HG03342 (cell line): Measurements from ENCODE around the gene TMIGD3.
"Not testable (repeated sequence)": the region's sequence is repeated elsewhere in the genome, so short reads cannot be mapped to it uniquely, and the experiment has no call there.

Experiments
- ATAC-seq: cut with Tn5 transposase; IDR thresholded peaks from one replicate; pipeline ENCODE4 v1.9.1; 2021; ENCODE audit warnings: mild to moderate bottlenecking, moderate library complexity; ENCODE audit not compliant: unreplicated experiment

The TMIGD3 gene

DNA sequence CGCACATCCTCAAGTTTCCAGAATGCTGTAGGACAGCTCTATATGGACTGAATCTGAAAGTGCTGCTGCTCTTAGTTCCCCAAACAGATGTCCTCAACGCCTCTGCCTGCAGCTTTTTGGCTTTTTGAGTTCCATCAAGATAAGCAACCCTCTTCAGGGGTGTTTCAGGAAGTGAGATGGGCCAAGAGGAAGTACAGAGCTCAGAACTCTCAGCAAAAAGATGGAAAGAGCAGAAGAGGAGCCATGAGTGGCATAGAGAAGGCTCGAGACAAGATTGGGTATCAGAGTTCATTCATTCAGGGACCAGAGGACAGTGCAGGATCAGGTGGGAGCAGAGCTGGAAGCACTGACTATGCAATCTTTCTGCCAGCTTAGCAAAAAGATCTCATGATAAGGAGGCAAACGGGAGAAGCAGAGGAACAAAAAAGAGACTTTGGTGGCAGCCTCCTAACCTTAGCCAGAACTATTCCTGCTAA is at the start of gene TMIGD3, which contains the start of gene ADORA3:
TSS of gene TMIGD3 (minus strand) at position 49 of the 476 bp plus-strand sequence. CDS start 279 bp downstream, outside the sequence.
TSS of gene ADORA3 (minus strand) at position 49 of the 476 bp plus-strand sequence. CDS start 279 bp downstream, outside the sequence.
- no peak for ATAC-seq

DNA sequence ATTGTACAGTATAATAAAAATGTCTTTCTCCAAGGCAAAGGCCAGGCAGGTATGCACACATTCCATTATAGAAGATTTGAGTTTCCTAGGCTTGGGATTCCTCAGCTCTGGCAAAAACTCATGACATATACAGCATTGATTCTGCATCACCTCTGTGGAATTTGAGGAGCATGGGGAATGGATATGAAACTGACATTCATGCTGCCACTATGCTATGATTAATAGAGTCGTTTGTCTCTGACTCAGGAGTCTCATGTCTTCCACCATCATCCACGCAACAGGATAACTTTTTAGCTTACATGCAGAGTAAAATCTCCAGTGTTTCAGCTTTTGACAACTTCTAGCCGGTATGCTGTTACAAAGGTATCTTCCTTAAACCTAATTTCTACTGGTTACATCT is 49.8 kb upstream of the TMIGD3 start:
- ATAC-seq: no peak

DNA sequence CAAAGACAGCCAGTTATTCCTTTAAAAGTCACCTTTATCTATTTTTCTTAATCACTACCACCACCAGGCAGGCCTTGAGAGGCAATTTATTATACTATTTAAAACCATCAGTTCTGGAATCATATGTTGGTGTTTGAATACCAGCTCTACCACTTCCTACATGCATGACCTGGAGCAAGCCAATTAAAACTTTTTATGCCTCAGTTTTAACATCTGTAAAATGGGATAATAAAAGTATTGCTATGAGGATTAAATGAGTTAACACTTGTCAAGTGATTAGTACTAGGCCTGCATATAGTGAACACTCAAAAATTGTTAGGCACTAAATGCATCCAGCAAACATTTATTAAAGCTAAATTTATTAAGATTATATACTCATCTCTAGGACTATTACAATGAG is 49.2 kb upstream of the TMIGD3 start:
- no peak for ATAC-seq

DNA sequence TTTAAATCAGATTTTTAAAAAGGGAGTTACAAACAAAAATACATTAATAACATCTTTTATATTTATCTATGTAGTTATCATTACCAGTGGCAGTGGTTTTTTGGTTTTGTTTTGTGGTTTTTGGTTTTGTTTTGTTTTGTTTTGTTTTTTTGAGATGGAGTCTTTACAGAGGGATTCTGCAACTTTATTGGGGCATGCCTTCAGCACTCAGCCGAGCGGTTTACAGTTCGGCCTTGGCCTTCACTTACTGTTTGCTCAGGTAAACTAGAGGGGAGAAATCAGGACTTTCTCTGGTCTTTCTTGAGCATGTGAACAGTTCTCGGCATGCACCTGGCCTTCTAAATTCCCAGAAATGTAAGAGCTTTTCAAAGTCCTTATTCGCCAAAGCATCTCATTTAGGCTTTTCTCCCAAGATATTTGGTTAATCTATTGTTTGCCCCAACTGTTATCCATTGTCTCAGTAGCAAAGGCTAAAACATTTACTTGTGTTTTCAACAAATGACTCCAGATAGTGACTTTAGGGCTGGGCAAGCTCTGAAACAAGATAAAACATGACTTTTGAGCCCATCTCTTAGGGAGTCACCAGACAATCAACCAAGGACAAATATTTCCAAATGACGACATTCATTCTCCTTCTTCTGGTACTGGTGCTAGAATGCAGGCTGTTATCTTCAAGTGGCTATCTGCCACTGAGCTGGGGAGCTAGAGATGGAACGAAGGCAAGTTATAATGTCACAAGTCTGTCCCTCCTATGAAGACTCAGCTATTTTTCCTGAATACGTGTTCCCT is 48.4 kb upstream of the TMIGD3 start:
- no peak for ATAC-seq

DNA sequence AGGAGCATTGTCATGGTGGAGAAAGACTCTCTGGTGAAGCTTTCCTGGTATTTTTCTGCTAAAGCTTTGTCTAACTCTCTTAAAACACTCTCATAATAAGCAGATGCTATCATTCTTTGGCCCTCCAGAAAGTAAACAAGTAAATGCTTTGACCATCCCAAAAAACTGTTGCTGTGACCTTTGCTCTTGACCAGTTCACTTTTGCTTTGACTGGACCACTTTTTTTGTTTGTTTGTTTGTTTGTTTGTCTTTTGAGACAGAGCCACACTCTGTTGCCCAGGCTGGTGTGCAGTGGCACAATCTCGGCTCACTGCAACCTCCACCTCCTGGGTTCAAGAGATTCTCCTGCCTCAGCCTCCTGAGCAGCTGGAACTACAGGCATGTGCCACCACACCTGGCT is 44.4 kb upstream of the TMIGD3 start:
- not testable (repeated sequence) for ATAC-seq

DNA sequence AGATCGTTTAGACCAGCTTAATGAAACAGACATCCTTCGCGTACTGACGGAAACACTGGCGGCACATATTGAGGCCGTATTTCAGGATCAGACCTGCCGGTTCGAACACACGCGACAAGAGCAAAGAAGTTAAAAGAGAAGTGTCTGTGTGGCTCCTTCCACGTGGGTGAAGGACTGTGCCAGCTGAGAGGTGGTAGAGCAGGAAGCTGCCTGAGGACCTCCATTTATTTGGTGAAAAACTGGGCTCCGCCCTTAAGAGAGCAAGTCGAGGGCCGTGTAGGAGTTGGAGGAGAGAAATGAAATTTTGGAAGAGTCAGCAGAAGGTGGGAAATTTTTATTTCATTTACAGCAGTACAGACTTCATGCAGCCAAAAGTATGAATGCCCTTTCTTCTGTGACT is 38.8 kb upstream of the TMIGD3 start:
- no peak for ATAC-seq

DNA sequence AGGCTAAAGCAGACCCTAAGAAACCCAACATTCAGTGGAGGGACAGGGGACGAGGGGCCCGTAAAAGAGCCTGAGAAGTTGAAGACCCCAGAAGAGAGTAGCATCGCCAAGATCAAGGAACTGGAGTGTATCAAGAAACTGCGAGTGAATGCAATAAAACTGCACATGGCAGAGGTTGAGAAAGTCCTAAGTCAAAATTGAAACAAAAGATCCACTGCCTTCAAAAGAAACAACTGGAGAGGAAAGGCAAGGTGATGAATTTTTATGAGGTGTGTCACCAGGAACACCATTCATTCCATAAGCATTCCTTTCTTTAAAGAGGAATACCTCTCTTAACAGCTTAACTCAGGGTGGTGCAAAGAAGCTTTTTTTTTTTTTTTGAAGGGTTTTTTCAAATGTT is 38.3 kb upstream of the TMIGD3 start:
- no peak for ATAC-seq

DNA sequence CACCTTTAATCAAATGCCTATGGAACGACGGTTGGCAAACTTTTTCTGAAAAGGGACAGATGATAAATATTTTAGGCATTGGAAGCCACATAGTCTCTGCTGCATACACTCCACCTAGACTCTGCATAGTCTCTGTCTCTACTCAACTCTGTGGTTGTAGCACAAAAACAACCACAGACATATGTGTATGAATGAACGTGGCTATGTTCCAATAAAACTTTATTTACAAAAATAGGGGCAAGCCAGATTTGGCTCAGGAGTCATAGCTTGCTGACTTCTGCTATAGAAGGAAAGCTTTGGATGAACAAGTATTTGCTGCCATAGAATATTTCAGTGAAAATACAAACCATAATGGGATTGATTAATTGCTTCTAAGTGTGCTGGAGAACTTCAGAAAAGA is 37.5 kb upstream of the TMIGD3 start:
- ATAC-seq: no peak

DNA sequence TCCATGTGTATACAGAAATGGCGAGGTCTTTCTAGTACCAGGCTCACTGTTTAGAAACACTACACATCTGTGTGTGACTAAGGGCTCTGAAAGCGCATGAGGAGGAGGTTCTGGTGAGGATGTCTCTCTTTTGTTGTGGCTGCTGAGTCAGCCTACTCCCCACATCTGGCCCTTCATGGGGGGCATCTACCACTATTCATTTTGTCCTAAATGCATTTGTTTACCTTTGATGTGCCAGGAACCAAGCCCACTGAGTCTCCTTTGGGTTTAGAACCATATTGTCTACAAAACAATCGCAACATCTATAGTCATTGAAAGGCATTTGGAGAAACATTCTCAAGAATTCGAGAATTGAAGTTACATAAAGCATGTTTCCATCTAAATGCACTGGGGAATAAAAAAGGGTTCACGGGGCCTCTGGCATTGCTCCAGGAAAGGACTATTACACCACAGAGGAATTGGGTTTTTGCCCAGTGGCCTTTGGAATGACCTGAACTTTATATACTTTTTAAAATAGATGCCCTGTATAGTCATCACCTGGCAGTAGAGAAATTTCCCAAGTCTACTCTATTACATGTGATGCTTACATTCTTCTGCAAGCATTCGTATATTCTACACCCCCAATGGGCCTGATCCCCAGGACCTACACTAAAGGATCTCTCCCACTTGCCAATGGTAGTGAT is 35.1 kb upstream of the TMIGD3 start:
- no peak for ATAC-seq

DNA sequence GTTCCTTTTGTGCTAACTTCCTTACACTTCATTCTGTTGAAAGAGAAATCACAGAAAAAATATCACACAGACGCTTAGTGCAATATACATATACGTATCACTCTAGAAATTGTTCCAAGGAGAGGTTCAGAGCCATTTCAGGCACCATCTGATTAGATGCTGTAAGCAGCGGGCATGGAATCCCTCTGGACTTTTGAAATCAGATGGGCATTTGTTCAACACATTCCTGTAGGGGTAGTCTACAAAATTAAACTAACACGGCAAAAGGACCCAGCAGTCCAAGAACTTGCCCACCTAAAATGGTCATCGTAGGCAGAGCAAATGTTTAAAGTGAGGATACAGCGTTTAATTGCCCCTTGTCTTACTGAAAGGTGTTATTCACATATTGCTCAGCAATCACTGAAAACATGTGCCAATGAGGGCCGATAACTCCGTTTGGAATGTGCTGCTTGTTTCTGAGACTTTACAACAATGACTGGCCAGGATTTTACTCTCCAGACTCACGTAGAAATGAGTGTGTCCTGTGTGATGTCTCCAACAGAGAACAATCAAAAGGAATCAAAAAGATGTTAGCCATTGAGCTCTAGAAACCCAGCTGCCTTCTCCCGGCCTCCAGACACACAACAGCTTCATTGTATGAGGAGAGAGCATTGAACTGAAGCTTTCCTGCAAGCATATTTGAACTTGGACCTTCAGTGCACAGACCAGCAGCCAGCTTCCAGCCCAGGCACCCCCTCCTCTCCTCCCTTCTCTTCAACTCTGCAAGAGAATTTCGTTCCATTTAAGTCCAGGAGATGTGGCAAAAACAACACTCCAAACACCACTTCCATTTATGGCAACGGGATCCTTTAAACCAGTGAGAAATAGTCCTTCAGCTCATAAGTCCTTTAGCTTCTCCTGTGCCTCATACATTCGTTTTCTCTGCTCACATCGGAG is 32.1 kb upstream of the TMIGD3 start:
- no peak for ATAC-seq

DNA sequence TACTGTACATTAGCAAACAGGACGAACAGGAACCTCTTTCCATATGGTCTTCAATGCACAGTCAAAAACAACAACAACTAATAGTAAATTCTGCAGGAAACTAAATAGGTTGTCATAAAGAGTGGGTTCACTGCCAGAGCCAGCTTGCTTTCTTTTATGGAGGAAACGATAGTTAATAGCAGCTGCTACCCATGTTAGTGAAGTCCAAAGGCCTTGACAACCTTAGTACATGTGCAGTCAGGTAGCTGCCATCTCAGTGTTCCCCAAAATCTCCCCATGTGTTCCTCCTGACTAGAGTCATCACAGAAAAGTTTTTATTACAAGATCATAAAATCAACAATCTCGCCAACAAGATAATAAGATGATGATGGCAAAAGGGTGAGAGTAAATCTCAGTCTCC is 16.6 kb upstream of the TMIGD3 start:
- no peak for ATAC-seq

DNA sequence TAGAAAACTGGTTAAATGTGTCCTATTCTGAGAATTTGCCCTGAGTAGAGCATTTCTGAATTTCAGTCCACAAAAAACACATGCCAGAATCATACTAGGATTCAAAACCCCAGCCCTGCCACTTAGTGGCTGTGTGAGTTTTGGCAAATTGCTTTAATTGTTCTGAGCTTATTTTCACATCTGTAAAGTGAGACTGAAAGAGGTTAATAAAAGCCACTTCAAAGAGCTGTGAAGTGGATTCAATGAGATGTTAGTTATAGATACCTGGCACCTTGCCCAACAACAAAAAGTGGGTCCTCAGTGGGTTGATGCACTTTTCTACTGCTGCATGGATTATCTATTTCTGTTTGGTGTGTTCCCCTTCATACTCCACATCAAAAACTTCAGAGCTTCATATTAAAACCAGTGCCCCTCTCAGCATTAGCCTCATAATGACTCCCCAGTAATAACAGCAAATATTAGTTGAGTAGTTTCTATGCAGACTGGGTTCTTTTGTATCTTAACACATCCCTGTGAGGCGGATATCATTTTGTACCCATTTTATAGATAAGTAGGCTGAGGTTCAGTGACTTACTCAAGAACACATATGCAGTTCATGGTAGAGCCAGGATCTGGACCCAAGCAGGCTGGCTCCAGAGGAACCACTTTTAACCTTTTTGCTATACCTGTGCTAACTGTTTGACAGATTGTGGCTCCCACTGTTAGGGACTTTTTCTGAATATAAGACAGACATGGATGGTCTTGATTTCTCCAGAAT is 14.2 kb upstream of the TMIGD3 start:
- ATAC-seq: no peak

DNA sequence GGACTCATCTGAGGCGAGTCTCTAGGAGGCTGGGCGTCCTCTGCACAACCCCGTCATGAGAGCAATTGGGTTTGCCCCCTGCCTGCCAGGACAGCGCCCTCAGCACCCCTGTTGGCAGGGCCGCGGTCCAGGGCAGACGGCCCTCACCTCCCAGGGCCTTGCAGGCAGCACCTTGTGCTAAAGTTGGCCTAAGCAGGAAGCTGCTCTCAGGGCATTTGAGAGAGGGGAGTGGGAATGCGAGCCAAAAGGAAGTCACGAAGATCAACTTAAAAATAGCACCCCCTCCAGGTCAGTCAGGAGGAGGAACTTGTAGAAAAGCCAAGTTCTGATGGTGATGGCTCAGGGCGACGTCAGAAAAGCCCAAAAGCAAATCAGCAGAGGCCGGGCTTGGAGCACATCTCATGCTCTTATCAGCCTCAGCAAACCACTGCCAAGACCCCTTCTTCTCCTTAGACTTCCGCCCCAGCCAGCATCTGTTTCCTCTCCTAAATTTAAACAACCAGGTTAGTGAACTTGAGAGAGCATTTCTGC is 12.6 kb upstream of the TMIGD3 start:
- ATAC-seq: peak; percentile 42

DNA sequence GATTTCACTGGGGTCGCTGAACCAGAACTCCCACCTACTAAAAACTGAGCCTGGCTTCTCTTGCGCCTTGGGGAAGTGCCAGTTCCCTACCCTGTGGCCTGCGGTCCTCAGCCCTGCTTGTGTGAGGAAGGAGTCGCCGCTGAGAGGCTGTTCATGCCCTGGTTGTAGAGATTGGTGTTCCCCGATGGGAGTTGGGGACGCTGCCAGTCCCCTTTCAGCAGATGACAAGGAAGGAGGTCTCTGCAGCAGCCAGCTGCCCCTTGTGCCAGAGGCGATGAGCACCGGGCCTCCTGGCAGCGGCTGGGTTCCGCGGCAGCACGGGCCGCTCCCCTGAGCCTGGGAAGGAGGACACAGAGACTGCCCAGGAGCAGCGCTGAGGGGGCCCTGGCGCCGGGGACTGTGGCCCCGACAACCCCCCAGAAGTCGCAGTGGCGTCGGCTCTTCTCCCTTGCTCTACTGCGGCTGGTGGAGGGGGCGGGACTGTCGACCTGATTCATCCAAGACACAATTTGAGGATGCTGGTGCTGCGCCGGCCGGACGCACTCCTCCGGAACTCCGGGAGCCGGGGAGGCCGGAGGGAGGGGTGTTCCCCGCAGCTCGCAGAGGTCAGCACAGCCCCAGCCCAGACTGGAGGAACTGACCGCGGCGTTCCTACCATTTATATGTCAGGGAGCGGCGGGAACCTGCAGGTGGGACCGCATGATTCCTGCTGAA is 12.0 kb upstream of the TMIGD3 start:
- ATAC-seq: peak; percentile 8

DNA sequence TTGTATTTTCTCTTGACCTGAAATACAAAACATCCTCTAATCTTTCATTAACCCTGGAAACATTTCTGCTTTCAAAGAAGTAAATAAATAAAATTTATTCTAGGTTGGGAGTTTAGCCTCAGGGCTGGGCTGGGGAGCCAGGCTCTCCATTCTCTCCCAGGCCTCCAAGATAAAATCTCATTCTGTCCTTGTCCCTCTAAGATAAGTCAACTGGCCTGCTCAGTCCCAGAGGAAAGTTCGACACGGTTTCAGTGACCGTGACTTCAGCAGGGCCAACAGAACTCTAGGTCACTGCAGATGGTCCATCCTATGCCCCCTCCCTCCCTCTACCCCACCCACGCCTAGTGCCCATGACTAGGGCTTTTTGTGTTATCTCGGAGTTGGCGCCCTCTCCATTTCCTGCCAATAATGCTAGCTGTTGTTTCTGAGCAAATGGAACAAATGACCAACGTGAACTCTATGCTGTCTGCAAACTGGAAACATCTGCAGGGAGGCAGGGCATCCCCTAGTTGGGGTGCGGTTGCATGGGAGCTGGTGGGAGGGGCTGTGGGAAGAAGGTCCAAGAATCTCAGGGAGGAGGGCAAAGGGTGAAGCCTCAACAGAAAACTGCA is 10.1 kb upstream of the TMIGD3 start:
- ATAC-seq: no peak

DNA sequence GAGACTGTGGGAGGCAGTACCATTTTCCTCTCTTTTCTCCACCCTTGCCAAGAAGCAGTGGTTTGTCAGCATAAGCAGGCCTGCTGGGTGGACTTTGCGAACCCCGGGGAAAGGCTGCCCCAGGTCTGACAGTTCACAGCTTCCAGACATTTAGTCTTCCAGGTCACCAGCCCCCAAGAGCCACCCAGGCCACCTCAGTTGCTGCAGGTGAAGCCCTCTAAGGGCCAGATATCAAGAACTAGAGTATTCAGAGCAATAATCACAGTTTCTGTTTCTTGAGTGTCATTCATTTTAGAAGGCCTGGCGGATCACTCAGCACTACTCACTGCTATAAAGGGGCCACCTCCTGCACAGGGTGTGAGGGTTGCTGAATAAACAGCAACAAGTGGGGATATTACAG is 9.5 kb upstream of the TMIGD3 start:
- no peak for ATAC-seq

DNA sequence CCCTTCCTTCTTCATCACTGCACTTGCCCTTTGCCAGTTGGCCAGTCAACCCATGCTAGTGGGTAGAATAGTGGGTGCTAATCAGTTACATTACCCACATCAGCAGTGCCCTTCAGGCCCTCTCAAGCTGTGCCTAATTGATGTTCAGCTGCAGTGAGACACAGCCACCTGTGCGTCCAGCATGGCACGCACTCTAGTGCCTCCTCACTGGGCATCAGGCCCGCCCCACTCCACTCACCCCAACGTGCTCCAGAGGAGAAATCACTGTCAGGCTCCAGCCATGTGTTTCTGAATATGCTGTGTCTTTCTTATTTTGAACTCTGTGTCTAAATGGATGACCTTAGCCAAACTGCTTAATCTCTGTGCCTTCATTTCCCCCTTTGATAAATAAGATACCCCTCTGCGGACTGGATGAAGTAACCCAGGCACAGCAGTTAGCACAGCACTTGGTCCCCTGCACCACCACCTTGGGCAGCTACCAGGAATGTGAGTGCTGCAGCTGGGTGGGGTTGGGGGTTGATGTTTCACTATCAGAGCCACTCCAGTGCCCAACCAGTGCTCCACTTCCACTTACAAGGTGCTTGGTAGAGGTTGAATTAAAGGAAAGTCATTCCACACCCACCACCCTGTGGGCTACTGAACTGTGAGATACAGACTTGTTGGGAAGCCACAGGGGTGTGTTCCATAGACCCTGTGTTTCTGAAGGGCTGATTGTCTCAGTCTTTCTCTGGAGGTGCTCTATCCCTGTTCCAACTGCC is 8.9 kb upstream of the TMIGD3 start:
- no peak for ATAC-seq

DNA sequence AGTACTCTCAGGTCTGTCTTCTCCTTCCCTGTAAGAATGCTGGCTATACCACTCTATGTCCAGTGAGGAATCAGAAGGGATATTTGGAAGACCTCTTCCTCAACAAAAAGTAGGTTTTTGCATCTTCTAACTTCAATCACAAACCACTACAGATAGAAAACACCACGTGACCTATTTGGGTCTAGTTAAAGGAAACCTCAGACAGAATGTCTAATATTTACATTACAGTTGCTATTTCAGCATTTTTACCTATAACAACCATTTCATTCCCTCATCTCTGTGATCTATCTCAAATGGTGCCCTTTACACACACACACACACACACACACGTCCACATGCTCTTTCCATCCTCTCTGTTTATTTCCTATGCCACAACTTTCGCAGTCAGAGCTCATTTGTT is 7.9 kb upstream of the TMIGD3 start:
- ATAC-seq: no peak
